GM18507 (cell line): Measurements from ENCODE around the gene C1orf185.

Experiments used
- DNase-seq: peaks from one replicate; pipeline ENCODE4 v3.0.0; 2011; ENCODE audit warnings: low read depth; ENCODE audit not compliant: insufficient read length; ENCODE audit errors: extremely low spot score
- FAIRE-seq: peaks from 2 replicates; lab custom pipeline; 2011; peaks lifted over from hg19 to GRCh38; lab: Jason Lieb, UNC

Gene C1orf185

GRCh38 chr1:51101976-51102375, at the start of gene C1orf185:
Gene C1orf185 (plus strand): TSS chr1:51102228. CDS start chr1:51102234, 6 bp downstream.
- FAIRE-seq (no peak), DNase-seq (no peak)

GRCh38 chr1:51058858-51059257, 43.2 kb upstream of the C1orf185 start:
- FAIRE-seq (peak; percentile 15), DNase-seq (no peak)

GRCh38 chr1:51061231-51061918, 40.7 kb upstream of the C1orf185 start:
- FAIRE-seq (no peak), DNase-seq (no peak)

- FAIRE-seq (no peak), DNase-seq (no peak)
Observed at GRCh38 chr1:51063121-51063520, 38.9 kb upstream of the C1orf185 start.

DNA sequence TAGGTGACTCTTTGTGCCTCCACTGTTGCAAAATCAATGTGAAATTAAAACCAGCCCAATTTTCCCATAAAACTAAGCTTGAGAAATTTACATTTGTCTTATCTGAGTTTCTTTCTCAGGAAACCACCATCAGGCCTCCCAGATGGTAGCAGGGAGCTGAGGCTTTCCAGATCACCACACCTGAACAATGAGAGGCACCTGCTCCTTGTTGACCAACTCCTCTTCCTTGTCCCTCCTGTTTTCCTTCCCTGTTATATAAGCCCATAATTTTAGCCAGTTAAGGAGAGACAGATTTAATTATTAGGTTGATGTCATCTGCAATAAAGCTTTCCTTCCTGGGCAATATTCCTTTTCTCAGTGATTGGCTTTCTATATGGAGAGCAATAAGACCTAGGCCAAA, 32.0 kb upstream of the C1orf185 start:
- DNase-seq (no peak), FAIRE-seq (no peak)

- no peak for FAIRE-seq
- DNase-seq = no peak
Observed at GRCh38 chr1:51070640-51071039, 31.4 kb upstream of the C1orf185 start.

DNA sequence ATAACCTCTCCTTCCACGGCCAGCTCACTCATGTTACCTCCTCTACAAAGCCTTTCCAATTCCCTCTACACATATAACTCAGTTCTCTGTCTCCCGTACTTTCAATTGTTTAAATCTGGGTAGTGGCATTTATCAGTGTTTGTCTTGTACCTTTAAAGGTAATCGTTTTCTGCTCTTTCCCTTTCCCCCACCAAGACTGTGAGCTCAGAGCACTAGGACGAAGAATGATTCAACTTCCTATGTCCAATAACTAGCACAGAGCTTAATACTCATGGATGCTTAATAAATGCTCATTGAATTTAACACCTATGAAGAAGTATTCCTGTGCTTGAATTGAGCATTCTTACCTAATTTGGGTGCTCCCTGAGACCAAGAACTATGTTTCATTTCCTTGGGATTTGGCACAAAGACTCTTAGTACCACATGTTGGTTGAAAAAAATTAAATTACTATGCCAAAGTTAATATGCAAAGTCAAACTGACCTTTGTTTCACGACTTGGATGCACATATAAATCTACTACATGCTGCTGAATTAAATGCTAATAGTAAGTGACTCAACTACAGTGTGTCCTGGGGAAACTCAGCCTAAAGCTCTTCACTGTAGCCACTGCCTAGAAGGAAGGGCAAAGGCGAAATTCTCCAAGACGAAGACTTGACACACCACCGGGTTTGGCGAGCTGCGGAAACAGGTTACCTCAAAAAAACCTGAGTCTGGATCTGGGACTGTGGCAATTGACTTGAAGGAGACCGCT, 30.6 kb upstream of the C1orf185 start:
- DNase-seq = no peak
- FAIRE-seq = no peak

- no peak for DNase-seq
- FAIRE-seq = no peak
Observed at GRCh38 chr1:51072043-51072439, 30.0 kb upstream of the C1orf185 start.

DNA sequence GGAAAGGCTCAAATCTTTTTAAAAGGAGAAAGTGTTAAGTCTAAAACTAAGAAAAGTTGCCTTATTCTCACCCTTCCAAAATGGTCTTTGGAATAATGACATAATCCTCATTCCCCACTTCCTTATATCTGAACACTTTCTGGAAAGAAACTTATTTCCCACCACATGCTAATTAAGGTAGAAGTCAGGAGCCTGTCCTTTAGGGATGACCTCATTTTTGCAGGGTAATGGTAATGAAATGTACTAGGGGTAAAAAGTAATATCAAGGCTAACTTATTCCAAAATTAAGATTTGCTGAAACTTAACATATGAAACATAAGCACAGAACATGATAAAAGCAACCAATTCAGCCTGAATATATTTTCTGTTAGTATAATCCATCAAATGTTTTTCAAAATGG, 29.4 kb upstream of the C1orf185 start:
- DNase-seq (no peak), FAIRE-seq (no peak)

- no peak for FAIRE-seq
Observed at GRCh38 chr1:51073456-51073855, 28.6 kb upstream of the C1orf185 start.

GRCh38 chr1:51086496-51087271, 15.3 kb upstream of the C1orf185 start:
- no peak for DNase-seq
- FAIRE-seq = no peak

More at GRCh38 chr1:51073456-51073855, 28.6 kb upstream of the C1orf185 start:
- DNase-seq = no peak

- no peak for DNase-seq
- no peak for FAIRE-seq
Observed at GRCh38 chr1:51088474-51088873, 13.6 kb upstream of the C1orf185 start.

DNA sequence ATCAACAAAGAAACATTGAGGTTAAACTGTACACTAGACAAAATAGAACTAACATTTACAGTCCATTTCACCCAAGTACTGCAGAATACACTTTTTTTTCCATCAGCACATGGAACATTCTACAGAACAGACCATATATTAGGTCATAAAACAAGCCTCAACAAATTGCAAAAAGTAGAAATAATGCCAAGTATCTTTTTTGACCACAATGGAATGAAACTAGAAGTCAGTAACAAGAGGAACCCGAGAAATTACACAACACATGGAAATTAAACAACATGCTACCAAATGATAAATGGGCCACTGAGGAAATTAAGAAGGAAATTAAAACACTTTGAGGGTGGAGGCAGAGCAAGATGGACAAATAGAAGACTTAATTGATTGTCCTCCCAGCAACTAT, 8.4 kb upstream of the C1orf185 start:
- FAIRE-seq (peak; percentile 5), DNase-seq (no peak)

DNA sequence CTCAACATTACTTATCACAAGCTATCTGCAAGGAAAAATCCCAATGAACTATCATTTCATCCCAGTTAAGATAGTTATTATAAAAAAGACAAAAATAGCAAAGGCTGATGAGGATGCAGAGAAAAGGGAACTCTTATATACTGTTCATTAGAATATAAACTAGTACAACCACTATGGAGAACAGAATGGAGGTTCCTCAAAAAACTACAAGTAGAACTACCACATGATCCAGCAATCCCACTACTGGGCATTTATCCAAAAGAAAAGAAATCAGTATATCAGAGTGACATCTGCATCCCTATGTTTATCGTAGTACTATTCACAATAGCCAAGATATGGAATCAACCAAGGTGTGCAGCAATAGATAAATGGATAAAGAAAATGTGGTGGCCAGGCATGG, 4.9 kb upstream of the C1orf185 start:
- no peak for DNase-seq
- no peak for FAIRE-seq

DNA sequence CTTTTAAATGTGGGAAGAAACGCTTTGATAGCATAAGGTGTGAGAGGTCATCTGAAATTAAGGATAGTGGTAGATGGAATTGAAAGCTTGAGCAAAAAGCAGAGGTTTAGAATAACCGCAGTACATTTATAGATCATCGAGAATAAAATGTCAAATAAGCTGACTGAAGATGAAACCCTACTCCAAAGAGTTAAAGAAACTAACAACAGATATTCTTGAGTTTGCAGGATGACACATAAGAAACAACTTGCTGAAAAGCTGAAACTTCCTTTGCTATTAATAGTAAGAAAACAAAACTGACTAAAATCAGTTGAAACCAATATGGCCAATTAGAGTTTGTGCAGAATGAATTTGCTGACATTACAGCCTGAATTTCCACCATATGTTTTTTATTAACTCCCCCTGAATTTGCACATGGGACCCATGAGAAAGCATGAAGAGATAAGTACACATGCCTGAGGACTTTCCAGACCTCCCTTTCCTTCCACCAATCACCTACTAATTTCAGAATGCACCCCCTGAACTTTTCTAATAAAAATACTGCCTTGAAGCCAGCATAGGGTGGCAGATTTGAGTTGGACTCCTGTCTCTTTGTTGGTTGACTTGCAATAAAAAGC, 1.7 kb upstream of the C1orf185 start:
- FAIRE-seq (peak; percentile 60), DNase-seq (no peak)

DNA sequence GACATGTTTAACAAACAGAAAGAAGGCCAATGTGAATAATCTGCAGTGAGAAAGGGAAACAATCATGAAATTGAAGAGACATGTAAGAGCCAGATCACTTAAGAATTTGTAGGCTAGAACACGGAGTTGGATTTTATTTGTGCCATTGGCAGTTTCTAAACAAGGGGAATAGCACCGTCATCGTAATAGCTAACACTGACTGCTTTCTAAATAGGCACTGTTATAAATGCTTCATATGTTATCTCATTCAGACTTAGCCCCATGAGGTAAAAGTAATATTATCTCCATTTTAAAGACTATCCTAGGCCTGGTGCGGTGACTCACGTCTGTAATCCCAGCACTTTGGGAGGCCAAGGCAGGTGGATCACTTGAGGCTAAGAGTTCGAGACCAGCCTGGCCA, 12.1 kb downstream of the C1orf185 start:
- FAIRE-seq = no peak
- no peak for DNase-seq

DNA sequence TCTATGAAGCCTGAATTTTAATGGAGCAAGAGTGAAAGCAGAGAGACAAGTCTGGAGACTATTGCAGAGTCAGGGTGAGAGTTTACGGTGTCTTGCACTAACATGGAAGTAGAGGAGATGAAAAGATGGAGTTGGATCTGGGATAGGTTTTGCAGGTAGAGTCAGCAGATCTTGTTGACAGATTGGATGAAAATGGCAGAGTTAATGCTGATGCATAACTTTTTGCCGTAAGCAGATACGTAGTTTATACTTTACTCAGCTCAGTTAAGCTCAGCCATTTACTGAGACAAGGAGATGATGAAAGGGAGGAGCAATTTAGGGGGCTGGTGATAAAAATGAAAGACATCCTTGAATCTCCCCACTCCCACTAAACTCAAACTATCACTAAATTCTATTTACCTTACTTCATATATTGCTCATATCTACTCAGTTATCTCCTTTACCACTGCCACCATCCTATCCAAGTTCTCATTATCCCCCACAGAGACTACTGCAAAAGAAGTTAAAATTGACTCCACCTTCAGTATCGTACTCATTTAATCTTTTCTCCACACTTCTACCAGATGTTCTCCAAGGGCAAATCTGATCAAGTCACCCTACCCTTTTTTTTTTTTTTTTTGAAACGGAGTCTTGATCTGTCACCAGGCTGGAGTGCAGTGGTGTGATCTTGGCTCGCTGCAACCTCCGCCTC, 13.8 kb downstream of the C1orf185 start:
- FAIRE-seq (no peak), DNase-seq (no peak)

DNA sequence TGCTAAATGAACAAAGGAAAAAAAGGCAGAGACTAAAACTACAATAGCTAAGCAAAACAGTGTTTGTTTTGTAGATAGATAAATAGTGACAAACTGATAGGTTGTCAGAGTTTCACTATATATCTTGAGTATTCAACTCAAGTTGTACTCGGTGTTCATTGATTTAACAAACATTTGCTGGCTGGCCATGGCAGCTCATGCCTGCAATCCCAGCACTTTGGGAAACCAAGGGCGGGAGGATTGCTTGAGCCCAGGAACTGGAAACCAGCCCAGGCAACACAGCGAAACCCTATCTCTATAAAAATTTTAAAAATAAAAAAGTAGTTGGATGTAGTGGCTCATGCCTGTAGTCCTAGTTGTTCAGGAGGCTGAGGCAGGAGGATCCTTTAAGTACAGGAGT, 17.3 kb downstream of the C1orf185 start:
- DNase-seq (no peak), FAIRE-seq (no peak)

- DNase-seq (no peak), FAIRE-seq (no peak)
Observed at GRCh38 chr1:51120629-51121028, 18.6 kb downstream of the C1orf185 start.
